HG03135 (cell line): ENCODE measurements around the gene RC3H1.
"Not testable (repeated sequence)": the region's sequence is repeated elsewhere in the genome, so short reads cannot be mapped to it uniquely, and the experiment has no call there.

Experiments used
- ATAC-seq: cut with Tn5 transposase; IDR thresholded peaks from one replicate; pipeline ENCODE4 v1.9.1; 2021; ENCODE audit warnings: mild to moderate bottlenecking, moderate library complexity; ENCODE audit not compliant: unreplicated experiment

RC3H1 gene

DNA sequence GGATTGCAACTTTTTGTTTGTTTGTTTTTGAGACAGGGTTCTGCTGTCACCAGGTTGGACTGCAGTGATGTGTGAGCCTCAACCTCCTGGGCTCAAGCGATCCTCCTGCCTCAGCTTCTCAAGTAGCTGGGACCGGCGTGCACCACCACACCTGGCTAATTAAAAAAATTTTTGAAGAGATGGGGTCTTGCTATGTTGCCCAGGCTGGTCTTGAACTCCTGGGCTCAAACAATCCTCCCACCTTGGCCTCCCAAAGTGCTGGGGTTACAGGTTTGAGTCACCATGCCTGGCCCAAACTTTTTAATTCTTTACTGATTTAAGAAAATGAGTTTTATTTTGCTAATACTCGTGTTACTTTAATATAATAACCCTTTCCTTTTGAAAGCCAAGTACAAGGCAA lies 73.6 kb downstream of the RC3H1 start:
- no peak for ATAC-seq

GRCh38 chr1:173946380-173946921 lies 75.7 kb downstream of the RC3H1 start:
- ATAC-seq, result no peak

GRCh38 chr1:173937062-173937461 lies 85.1 kb downstream of the RC3H1 start:
- no peak for ATAC-seq

DNA sequence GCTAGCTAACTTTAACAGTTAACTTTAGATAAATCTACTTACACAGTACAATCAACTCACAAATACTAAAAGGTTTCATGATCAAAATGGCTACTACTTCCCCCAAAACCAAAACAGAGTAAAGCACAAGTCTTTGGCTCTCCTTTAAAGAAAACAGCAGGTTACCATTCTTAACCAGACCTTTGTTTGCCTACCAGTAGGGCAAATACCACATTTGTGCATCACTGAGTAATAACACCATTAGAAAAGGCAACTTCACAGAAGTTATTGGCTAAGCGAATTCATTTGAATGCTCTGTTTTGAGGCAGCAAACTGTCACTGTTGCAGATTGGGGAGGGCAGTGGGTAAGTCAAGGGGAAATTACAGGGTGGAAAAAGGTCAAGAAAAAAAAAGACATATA lies 87.7 kb downstream of the RC3H1 start:
- ATAC-seq, result no peak

DNA sequence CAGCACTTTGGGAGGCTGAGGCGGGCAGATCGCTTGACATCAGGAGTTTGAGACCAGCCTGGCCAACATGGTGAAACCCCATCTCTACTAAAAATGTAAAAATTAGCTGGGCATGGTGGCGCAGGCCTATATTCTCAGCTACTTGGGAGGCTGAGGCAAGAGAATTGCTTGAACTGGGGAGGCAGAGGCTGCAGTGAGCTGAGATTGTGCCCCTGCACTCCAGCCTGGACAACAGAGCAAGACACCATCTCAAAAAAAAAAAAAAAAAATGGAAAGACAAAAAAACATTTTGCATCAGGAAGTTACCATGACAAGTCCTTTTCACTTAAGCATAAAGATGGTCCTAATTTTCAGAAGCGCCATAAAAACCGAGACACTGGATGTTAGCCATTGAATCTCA lies 91.6 kb downstream of the RC3H1 start:
- not testable (repeated sequence) for ATAC-seq

DNA sequence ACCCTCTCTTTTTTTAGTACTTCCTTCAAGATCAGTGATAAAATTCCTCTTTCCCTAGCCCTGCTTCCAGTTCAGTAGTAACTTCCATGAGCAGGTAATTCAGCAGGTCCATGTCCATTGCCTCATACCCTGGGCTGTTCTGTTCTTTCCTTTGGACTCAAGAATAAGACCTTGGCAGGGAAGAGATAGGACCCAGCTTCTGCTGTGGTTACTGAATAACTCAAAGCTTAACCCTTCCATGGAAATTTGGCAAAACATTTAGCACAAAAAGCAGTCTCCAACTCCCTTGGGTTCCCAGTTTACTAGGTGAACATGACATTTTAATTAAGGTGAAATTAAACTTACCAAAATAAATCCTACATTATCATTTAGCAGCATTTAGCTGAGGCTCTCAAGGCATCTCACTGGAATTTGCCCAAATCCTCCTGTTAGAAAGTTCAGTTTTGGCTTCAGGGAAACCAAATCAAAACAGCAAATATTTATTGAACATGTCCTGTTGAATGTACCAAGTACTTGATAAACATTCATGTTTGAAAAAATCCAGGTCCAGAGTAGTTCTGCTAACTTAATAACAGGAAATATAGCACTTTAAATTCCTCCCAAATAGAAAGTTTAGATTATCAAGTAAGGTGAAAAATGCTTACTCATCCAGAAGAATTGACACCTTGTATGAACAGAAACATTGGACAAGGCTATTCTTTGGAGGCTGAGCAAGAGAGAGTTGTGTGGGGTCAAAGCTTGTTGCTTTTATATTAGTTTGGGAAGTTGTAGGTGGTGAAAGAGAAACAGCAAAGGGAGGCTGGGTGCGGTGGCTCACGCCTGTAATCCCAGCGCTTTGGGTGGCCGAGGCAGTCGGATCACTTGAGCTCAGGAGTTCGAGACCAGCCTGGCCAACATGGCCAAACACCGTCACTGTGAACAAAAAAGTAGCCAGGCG lies 96.6 kb downstream of the RC3H1 start:
- ATAC-seq, result no peak

DNA sequence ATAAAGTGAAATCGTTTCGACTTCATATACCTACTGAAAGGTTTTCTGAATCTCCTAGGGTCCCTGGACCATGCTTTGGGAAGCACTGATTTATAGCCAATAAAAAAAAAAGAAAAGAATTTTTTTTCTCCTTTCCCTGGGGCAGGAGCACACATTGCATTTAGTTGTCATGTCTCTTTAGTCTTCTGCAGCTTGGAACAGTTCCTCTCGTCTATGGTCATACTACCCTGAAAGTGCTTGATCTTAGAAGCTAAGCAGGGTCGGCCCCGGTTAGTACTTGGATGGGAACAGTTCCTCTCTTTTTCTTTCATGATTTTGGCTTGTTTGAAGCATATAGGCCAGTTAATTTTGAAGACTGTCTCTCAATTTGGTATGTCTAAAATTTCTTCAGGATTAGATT lies 101.3 kb downstream of the RC3H1 start:
- ATAC-seq, result no peak

GRCh38 chr1:173917635-173918493 lies 104.3 kb downstream of the RC3H1 start:
- ATAC-seq, result no peak

DNA sequence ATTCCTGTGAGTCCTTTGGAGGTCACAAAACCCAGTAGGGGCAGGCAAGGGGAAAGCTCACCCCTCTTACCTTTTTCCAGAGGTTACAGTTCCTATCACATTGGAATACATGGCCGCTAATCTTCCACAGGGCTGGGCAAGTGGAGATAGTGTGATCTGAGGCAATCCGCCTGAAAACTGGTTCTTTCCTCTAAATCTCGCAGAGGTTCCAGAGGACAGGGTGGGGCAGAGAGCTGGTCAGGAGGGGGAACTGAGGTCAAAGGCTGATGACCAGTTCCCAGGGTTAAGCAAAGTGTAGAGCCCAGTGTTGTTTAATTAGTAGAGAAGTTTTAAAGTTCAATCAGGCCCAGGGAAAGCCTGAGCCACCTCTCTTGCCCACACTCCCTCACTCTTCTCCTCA lies 105.0 kb downstream of the RC3H1 start, which contains the start of gene SERPINC1:
Gene SERPINC1, minus strand, starts transcription at position 179 of the 400 bp plus-strand sequence. Its CDS starts 68 bp downstream, at position 111.
- no peak for ATAC-seq

- ATAC-seq, result no peak
Measured at GRCh38 chr1:173916667-173917066, 105.5 kb downstream of the RC3H1 start.

DNA sequence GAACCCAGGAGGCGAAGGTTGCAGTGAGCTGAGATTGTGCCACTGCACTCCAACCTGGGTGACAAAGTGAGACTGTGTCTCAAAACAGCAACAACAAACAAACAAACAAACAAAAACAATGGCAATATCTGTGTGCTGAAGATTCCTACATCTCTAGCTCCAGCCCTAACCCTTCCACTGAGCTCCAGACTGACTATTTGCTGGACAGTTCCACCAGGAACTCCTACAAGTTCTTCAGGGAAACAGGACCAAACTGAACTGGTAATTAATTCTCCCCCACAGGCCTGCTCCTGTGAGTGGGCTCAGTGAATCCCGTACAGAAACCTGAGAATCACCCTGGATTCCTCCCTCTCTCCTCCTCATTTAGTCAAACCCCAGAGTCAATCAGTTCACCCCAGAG lies 106.6 kb downstream of the RC3H1 start:
- ATAC-seq, result no peak

GRCh38 chr1:173914366-173914871 lies 107.7 kb downstream of the RC3H1 start:
- ATAC-seq, result no peak

GRCh38 chr1:173913111-173913510 lies 109.0 kb downstream of the RC3H1 start:
- ATAC-seq, result no peak

DNA sequence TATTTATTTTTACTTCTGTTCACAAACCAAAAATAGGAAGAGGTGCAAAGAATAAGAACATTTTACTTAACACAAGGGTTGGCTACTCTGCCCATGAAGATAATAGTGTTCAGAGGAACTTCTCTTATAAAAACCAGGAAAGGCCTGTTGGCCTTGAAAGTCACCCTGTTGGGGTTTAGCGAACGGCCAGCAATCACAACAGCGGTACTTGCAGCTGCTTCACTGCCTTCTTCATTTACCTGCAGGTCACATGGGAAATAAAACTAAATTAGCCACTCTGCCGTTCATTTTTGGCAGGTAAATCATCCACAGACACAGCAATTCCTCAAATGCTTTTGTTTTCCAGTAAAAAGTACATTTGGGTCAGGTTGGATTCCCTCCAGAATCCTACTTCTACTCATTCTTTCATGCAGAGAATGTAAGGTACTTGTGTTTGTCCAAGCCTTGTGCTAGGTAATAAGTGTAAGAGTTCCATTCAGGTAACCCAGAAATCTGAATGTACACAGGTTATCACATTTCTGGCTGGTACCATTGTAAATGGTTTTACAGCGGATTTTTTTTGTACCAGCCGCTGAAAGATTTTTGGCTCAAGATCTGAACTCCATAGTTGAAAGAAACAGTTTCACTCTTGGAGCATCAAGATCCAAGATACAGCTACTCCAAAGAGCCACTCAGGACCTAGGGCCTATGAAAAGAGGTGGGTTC lies 118.2 kb downstream of the RC3H1 start:
- ATAC-seq, result no peak

- ATAC-seq, result no peak
Measured at GRCh38 chr1:173900992-173901391, 121.2 kb downstream of the RC3H1 start.

GRCh38 chr1:173900427-173900826 lies 121.7 kb downstream of the RC3H1 start:
- no peak for ATAC-seq

DNA sequence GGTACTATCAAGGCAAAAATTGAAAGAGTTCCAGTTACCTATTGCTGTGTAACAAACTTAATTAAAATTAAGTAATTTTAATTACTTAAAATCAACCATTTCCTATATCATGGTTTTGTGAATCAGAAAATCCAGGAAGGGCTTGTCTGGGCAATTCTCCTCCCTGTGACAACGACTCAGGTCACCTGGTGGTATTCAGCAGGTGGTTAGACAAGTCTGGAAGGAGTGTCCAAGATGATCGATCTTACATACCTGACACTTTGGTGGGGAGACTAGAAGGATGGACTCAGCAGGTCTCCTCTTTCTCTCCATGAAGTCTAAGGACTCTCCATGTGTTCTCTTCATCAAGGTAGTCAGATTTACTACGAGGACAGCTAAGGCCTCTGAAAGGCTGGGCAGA lies 128.0 kb downstream of the RC3H1 start:
- no peak for ATAC-seq

DNA sequence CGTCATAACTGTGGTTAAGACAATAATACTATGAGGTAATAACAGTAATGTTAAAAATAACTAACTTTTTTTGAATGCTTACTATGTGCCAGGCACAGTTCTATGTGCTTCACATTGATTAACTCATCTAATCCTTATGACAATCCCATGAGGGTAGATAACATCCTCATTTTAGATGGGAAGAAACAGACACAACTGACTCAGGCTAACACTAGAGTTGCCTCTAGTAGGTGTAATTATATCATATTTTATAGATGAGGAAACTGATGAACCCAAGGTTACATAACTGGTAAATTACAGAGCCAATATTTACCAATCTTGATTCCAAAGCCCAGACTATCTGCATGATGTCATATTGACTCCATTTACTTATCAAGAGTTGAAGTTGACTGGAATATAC lies 128.5 kb downstream of the RC3H1 start:
- ATAC-seq, result no peak

DNA sequence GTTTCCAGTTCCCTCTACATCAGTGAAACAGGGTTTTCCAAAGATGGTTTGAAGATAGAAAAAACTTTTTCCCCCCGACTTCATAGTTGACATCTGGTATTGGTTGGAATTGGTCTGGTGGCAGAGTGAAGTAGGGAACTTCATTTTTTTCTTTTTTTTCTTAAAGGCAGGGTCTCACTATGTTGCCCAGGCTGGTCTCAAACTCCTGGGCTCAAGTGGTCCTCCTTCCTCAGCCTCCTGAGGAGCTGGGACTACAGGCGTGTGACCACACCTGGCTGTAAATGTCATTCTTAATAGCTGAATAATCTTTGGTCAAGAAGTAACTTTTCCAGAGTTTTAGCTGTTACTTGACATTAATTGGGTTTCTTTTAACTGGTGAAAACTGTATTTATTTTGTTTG lies 132.3 kb downstream of the RC3H1 start:
- ATAC-seq, result no peak

DNA sequence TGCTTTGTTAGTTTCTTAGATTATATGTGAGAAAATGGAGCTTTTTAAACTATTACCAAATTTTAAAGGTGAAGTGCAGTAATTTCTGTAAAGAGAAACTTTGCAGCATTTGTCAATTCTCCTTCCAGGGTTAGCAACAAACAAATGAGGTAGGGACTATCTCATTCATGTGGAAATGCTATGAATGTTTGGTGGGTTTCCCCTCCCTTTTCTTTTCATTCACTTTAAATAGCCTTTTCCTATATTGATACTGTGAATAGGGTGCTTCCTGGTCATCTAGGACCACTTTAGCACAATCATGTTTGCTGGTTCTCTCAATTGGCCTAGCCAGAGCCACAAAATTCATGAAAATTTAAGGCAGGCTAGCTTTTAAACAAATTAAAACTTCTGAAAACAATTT lies 133.4 kb downstream of the RC3H1 start:
- no peak for ATAC-seq

DNA sequence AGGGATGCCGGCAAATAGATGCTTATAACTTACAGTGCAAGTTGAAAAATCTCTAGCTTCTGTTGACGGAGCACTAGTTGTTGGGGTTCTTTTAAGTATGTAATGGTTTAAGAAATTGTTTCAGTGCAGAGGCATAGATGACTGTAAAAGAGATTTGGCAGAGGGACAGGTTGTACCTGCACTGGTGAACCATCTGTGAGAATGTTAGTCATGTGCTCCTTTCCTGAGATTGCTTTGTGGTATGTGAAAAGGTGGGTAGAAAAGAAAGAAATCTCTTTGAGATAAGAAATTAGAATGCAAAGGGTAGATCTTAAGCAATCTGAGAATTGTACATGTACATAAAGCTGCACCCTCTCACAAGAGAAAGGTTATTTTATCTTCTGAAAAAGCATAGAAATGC lies 134.5 kb downstream of the RC3H1 start:
- no peak for ATAC-seq
